Bronchial smooth muscle cell (primary cell): ENCODE measurements around the gene RPAP3. TPM values are rescaled to one million over a fixed set of nuclear protein-coding genes. Genes with fewer than 3 reads are reported as not detected.

Experiments used
- total RNA-seq: library from RNA; depleted of rRNA; stranded (reverse); fragments of >200 nt; gene quantifications from 2 replicates; pipeline ENCODE4 v1.2.1, GENCODE V29; 2014

Gene RPAP3
- 3.7 and 10.2 TPM in 2 replicates for total RNA-seq

GRCh38 chr12:47705566-47706425 is at the start of gene RPAP3:
RPAP3 (minus strand) TSS chr12:47706030; CDS start chr12:47702840, 3,190 bp downstream.

GRCh38 chr12:47725091-47725772 is 19.4 kb upstream of the RPAP3 start, which contains the start of gene ENDOU:
ENDOU (minus strand) TSS chr12:47725490; CDS start chr12:47725413, 77 bp downstream.

Other genes starting within 250 kb of the RPAP3 start
- gene ENDOU, start 19.5 kb upstream of the RPAP3 start, total RNA-seq: 0.09 and 0.16 TPM in 2 replicates
- 6.8 and 7.0 TPM in 2 replicates for gene RAPGEF3, start 52.9 kb upstream of the RPAP3 start, total RNA-seq
- gene SLC48A1, start 67.2 kb upstream of the RPAP3 start, total RNA-seq: 6.9 and 12.6 TPM in 2 replicates
- gene HDAC7, start 113.9 kb upstream of the RPAP3 start, total RNA-seq: 15.5 and 21.8 TPM in 2 replicates
- gene VDR, start 199.0 kb upstream of the RPAP3 start, total RNA-seq: 3.8 and 5.3 TPM in 2 replicates